K562 (cell line): ENCODE data around the gene TGFB1I1. TPM values are rescaled to one million over a fixed set of nuclear protein-coding genes. Genes with fewer than 3 reads are reported as not detected.

Experiments
- ATAC-seq: fragments of 200-7000 bp; cut with Tn5 transposase; 3 replicates; pipeline ENCODE4 v1.9.1; 2020; ENCODE audit warnings: moderate library complexity
- BruUV-seq: library from RNA; stranded (reverse); fragments of 400-500 nt; replicated peaks from 2 replicates; lab custom pipeline; 2021; lab: Mats Ljungman, UMichigan
- CTCF ChIA-PET: fragments of 300-600 bp; formaldehyde crosslinking; extraction: SDS; loops from one replicate; lab custom pipeline; 2021; ENCODE audit warnings: low intra/inter-chr PET ratio; lab: Yijun Ruan, JAX
- POLR2A ChIA-PET: fragments of 300-600, 350-650 bp; sonication (Branson Sonifier 250); formaldehyde crosslinking; extraction: SDS; loops from one replicate; lab custom pipeline; 2021; ENCODE audit warnings: antibody characterized with exemption, inconsistent platforms; lab: Yijun Ruan, JAX
- DNase-seq, 4 experiments: peaks; one replicate each; pipeline versions ENCODE4 v3.0.0 to v3.0.0-alpha.2; 2011 to 2018; ENCODE audit warnings: low spot score in 3 of 4, mixed read lengths in 3 of 4; ENCODE audit errors: extremely low read depth in 1 of 4
- FAIRE-seq: peaks from 2 replicates; lab custom pipeline; 2011; peaks lifted over from hg19 to GRCh38; lab: Jason Lieb, UNC
- H2AFZ ChIP-seq: 2 replicates; pipeline ENCODE4 v1.6.0; 2011; ENCODE audit warnings: low read depth, low read length, control low read depth, inconsistent platforms
- H3K27ac ChIP-seq: fragments of 200-600 bp; 3 replicates; pipeline ENCODE4 v1.8.0; 2011; ENCODE audit warnings: low read depth, mild to moderate bottlenecking, control low read depth, inconsistent platforms, low read length, moderate library complexity, mixed read lengths; ENCODE audit errors: extremely low read depth
- H3K27me3 ChIP-seq, 2 experiments: fragments of 300-600 bp in 1 of 2; 2 replicates in 1 of 2; 3 replicates in 1 of 2; pipeline versions ENCODE4 v1.6.0 to v1.8.0; 2011; ENCODE audit warnings: inconsistent platforms in 2 of 2, low read length in 2 of 2, mild to moderate bottlenecking in 1 of 2, mixed read lengths in 1 of 2, moderate library complexity in 1 of 2; ENCODE audit not compliant: control insufficient read depth in 2 of 2, insufficient read depth in 2 of 2
- H3K36me3 ChIP-seq: fragments of 300-600 bp; 3 replicates; pipeline ENCODE4 v1.8.0; 2011; ENCODE audit warnings: mild to moderate bottlenecking, low read length, inconsistent platforms; ENCODE audit not compliant: control insufficient read depth, insufficient read depth
- H3K4me1 ChIP-seq, 2 experiments: fragments of 200-600 bp in 1 of 2; replicated peaks in 1 of 2; 2 replicates in 1 of 2; 3 replicates in 1 of 2; pipeline versions ENCODE4 v1.5.1 to v1.8.0; 2011; ENCODE audit warnings: inconsistent platforms in 2 of 2, low read length in 2 of 2, mild to moderate bottlenecking in 1 of 2, mixed read lengths in 1 of 2, moderate library complexity in 1 of 2; ENCODE audit not compliant: control insufficient read depth in 2 of 2, insufficient read depth in 2 of 2
- H3K4me2 ChIP-seq: 2 replicates; pipeline ENCODE4 v1.6.1; 2011; ENCODE audit warnings: low read length, control low read depth, inconsistent platforms, mixed read lengths; ENCODE audit not compliant: insufficient read depth
- H3K4me3 ChIP-seq: fragments of 200-600 bp; sonication (generic), shearing (Covaris generic); 2 replicates; pipeline ENCODE4 v1.5.1; 2016; ENCODE audit warnings: control low read depth, inconsistent platforms
- H3K79me2 ChIP-seq: fragments of 200-600 bp; 3 replicates; pipeline ENCODE4 v1.8.0; 2011; ENCODE audit warnings: low read length, inconsistent platforms; ENCODE audit not compliant: control insufficient read depth, insufficient read depth
- H3K9ac ChIP-seq, 2 experiments: 2 replicates each; pipeline versions ENCODE4 v1.6.0 to v1.6.1; 2011; ENCODE audit warnings: low read depth in 2 of 2, low read length in 2 of 2, control low read depth in 1 of 2, inconsistent platforms in 1 of 2, mild to moderate bottlenecking in 1 of 2, mixed read lengths in 1 of 2; ENCODE audit not compliant: insufficient read depth in 1 of 2
- H3K9me1 ChIP-seq: one replicate; pipeline ENCODE4 v1.6.0; 2011; ENCODE audit warnings: inconsistent platforms, mild to moderate bottlenecking, low read length, moderate library complexity; ENCODE audit not compliant: control insufficient read depth, insufficient read depth
- H3K9me3 ChIP-seq: replicated peaks from 2 replicates; pipeline ENCODE4 v1.5.1; 2011; ENCODE audit warnings: low read depth, low read length, inconsistent platforms; ENCODE audit not compliant: control insufficient read depth, insufficient read depth
- H4K20me1 ChIP-seq: replicated peaks from 2 replicates; pipeline ENCODE4 v1.6.1; 2011; ENCODE audit warnings: low read length, inconsistent platforms, mixed read lengths; ENCODE audit not compliant: control insufficient read depth, insufficient read depth
- EGR1 ChIP-seq: fragments of 450-650 bp; conservative IDR thresholded peaks from 2 replicates; pipeline ENCODE4 v1.6.1; 2017; ENCODE audit warnings: mild to moderate bottlenecking
- HIVEP1 ChIP-seq: fragments of 250-450 bp; sonication (Bioruptor Pico); IDR thresholded peaks from 2 replicates; pipeline ENCODE4 v1.4.0; 2020; ENCODE audit warnings: mild to moderate bottlenecking
- JUNB ChIP-seq: fragments of 450-650 bp; formaldehyde crosslinking; conservative IDR thresholded peaks from 2 replicates; pipeline ENCODE4 v1.4.0; 2020; ENCODE audit warnings: mild to moderate bottlenecking
- KDM5B ChIP-seq: fragments of 200-600 bp; sonication (generic); IDR thresholded peaks from 2 replicates; pipeline ENCODE4 v1.6.1; 2012; ENCODE audit warnings: low read depth, mild to moderate bottlenecking, moderate library complexity, low read length, control low read depth, inconsistent platforms; ENCODE audit not compliant: insufficient replicate concordance
- LCOR ChIP-seq: sonication (generic); formaldehyde crosslinking; IDR thresholded peaks from 2 replicates; pipeline ENCODE4 v1.8.0; 2022; ENCODE audit warnings: mild to moderate bottlenecking, missing genetic modification reagents
- NFXL1 ChIP-seq: fragments of 450-650 bp; formaldehyde crosslinking; IDR thresholded peaks from 2 replicates; pipeline ENCODE4 v1.4.0; 2021; ENCODE audit warnings: mild to moderate bottlenecking
- PHB ChIP-seq: fragments of 250-450 bp; sonication (Bioruptor Pico); IDR thresholded peaks from 2 replicates; pipeline ENCODE4 v1.5.0; 2021
- POLR2G ChIP-seq: fragments of 200-400 bp; formaldehyde crosslinking; IDR thresholded peaks from 2 replicates; pipeline ENCODE4 v1.6.1; 2017; ENCODE audit warnings: low read depth, mild to moderate bottlenecking, antibody characterized with exemption, low read length, moderate library complexity
- SNRNP70 ChIP-seq: fragments of 200-400 bp; formaldehyde crosslinking; optimal IDR thresholded peaks from 2 replicates; pipeline ENCODE3; 2017; ENCODE audit warnings: low read depth, low read length
- ZNF143 ChIP-seq: sonication (generic); formaldehyde crosslinking; IDR thresholded peaks from 2 replicates; pipeline ENCODE4 v1.9.0; 2022; ENCODE audit warnings: mild to moderate bottlenecking, missing genetic modification reagents
- WGBS: fragments of 100-300 bp; shearing (Covaris generic); methylation state at CpG from one replicate; pipeline ENCODE4 v1.1.6; 2016; ENCODE audit warnings: low coverage, mixed read lengths; ENCODE audit not compliant: insufficient coverage; ENCODE audit errors: missing lambda C conversion rate; 5-methylcytosine and 5-hydroxymethylcytosine counted together
- in situ Hi-C: fragments of 300-500 bp; cut with MboI; formaldehyde crosslinking; loops from 4 replicates; pipeline ENCODE4 v1.15.0; 2018; ENCODE audit warnings: inconsistent platforms, mixed read lengths
- intact Hi-C: fragments of 100-400 bp; cut with micrococcal nuclease; formaldehyde crosslinking; loops from 2 replicates; pipeline ENCODE4 v1.14.2; 2022
- polyA plus RNA-seq, 8 experiments: library from polyadenylated mRNA; depleted of rRNA in 4 of 8; stranded (reverse) in 5 of 8; unstranded in 3 of 8; fragments of >200 nt; fragmentation: Nextera tagmentation in 2 of 8; fragmentation: Illumina TruSeq in 1 of 8; extraction: Ambion mirVana in 2 of 8; extraction: Trizol in 1 of 8; gene quantifications; 2 replicates each; pipeline versions ENCODE4 v1.2.1 to v1.2.3, GENCODE V29; 2011 to 2014; ENCODE audit warnings: inconsistent platforms in 1 of 8, missing spikeins in 1 of 8
- total RNA-seq, 7 experiments: library from RNA; depleted of rRNA in 6 of 7; stranded (reverse); fragments of >200 nt in 6 of 7; fragmentation: Illumina TruSeq in 2 of 7; extraction: Trizol in 2 of 7; gene quantifications; 2 replicates each; pipeline versions ENCODE4 v1.2.1 to v1.2.3, GENCODE V29; 2011 to 2021; ENCODE audit warnings: low replicate concordance in 1 of 7
- TF ChIP-seq, protein P1 (sequence below): fragments of 450-650 bp; IDR thresholded peaks from 2 replicates; pipeline ENCODE4 v1.6.1; 2017; ENCODE audit warnings: mild to moderate bottlenecking, moderate library complexity
- TF ChIP-seq, protein P2 (sequence below): fragments of 450-650 bp; IDR thresholded peaks from 2 replicates; pipeline ENCODE4 v1.6.1; 2018; ENCODE audit not compliant: partially characterized antibody

TGFB1I1 gene
- total and polyA plus RNA-seq, 9 of the 15 experiments (the other 6 are each of a cell fraction or from before 2014, with no cell fraction given), result 0.04 to 0.91 (median 0.19) TPM

DNA sequence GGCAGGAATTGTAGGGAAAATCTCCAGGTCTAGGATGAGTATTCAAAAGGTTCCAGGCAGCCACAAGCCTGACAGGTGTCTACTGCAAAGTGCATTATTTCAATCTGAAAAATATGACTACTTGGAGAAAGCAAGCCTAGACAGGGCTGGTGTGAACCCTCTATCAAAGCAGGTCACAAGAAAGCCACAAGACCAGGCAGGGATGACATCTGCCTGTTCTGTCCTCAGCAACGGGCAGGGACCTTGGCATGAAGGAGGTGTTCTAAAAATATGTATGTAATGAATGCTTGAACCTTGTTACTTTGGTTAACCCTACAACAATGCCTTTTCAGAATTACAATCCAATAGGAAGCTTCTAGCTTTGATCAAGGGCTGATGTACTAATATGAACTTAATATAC is 42.6 kb upstream of the TGFB1I1 start:
- Histone ChIP-seq H3K27me3 (peaks cover 5% of the 10 kb centered on the region in 2 experiments; a peak in 4 of 5 replicates), H3K4me2 (no peak overlapping the region), H3K27ac (no peak overlapping the region), H3K9me3 (no peaks in the 10 kb centered on the region), H3K9ac (no peak overlapping the region), H4K20me1 (no peaks in the 10 kb centered on the region), H3K4me3 (no peak overlapping the region), H3K4me1 (peaks cover 0 to 10% of the 10 kb centered on the region in 2 experiments; a peak in 2 of 5 replicates), H3K36me3 (no peaks in the 10 kb centered on the region), H2AFZ (no peak overlapping the region), H3K9me1 (no peaks in the 10 kb centered on the region), H3K79me2 (no peaks in the 10 kb centered on the region)
- DNase-seq, result no peak
- no peak for FAIRE-seq
- POLR2A ChIA-PET, result interaction anchor here (1.2 kb wide), 1 partner anchor 13 kb away, joined by 3 read pairs; no protein-coding TSS in a partner anchor
- WGBS, result 0% methylated on average over 1 of the region's 1 CpG
- no TSS peak for BruUV-seq
- no peak for TF ChIP-seq LCOR (CRISPR knock-in tag)
- TF ChIP-seq EGR1, result no peak
- no peak for TF ChIP-seq POLR2G
- no peak for TF ChIP-seq HIVEP1
- intact Hi-C loops (no loop called here), in situ Hi-C loops (loop anchor here (25.0 kb wide), 1 partner anchor 442 kb away; the partner anchor contains the start of gene HSD3B7)
- no peak for ATAC-seq
- CTCF ChIA-PET, result no interaction called here

DNA sequence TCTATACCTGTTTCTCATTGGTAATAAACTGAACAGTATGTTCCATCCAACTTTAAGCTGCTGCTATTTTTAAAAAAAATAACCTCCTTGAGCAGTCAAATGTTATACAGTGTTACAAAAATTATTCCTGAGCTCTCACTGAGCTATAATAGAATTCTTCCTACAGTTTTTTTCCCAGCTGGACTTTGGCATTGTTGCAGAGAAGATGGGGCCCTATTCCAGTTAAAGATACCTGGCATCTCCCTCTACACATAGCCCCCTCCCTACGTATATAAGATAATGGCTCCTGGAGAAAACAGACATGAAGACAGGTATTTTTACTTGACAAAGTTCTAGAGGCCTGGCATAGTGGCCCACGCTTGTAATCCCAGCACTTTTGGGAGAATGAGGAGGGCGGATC is 42.2 kb upstream of the TGFB1I1 start:
- Histone ChIP-seq H2AFZ (no peak overlapping the region), H3K9me1 (no peaks in the 10 kb centered on the region), H3K9ac (no peak overlapping the region), H3K9me3 (no peaks in the 10 kb centered on the region), H3K27ac (no peak overlapping the region), H4K20me1 (no peaks in the 10 kb centered on the region), H3K4me2 (no peak overlapping the region), H3K4me1 (peaks cover 0 to 10% of the 10 kb centered on the region in 2 experiments; a peak in 2 of 5 replicates), H3K36me3 (no peaks in the 10 kb centered on the region), H3K27me3 (peaks cover under 1 to 5% of the 10 kb centered on the region in 2 experiments; a peak in 4 of 5 replicates), H3K4me3 (no peak overlapping the region), H3K79me2 (no peaks in the 10 kb centered on the region)
- WGBS, result 3% methylated on average over 3 of the region's 3 CpGs
- ChIA-PET CTCF (no interaction called here), POLR2A (no interaction called here)
- intact Hi-C loops, result no loop called here
- no peak for ATAC-seq
- BruUV-seq, result no TSS peak
- FAIRE-seq, result no peak
- in situ Hi-C loops, result loop anchor here (25.0 kb wide), 1 partner anchor 442 kb away; the partner anchor contains the start of gene HSD3B7
- no peak for DNase-seq
- TF ChIP-seq KDM5B (no peak), NFXL1 (CRISPR knock-in tag) (no peak), JUNB (CRISPR knock-in tag) (no peak), SNRNP70 (no peak), PHB (CRISPR knock-in tag) (no peak), ZNF143 (CRISPR knock-in tag) (no peak)
- TF ChIP-seq, protein P1, sequence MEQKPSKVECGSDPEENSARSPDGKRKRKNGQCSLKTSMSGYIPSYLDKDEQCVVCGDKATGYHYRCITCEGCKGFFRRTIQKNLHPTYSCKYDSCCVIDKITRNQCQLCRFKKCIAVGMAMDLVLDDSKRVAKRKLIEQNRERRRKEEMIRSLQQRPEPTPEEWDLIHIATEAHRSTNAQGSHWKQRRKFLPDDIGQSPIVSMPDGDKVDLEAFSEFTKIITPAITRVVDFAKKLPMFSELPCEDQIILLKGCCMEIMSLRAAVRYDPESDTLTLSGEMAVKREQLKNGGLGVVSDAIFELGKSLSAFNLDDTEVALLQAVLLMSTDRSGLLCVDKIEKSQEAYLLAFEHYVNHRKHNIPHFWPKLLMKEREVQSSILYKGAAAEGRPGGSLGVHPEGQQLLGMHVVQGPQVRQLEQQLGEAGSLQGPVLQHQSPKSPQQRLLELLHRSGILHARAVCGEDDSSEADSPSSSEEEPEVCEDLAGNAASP, result no peak
- TF ChIP-seq, protein P2, sequence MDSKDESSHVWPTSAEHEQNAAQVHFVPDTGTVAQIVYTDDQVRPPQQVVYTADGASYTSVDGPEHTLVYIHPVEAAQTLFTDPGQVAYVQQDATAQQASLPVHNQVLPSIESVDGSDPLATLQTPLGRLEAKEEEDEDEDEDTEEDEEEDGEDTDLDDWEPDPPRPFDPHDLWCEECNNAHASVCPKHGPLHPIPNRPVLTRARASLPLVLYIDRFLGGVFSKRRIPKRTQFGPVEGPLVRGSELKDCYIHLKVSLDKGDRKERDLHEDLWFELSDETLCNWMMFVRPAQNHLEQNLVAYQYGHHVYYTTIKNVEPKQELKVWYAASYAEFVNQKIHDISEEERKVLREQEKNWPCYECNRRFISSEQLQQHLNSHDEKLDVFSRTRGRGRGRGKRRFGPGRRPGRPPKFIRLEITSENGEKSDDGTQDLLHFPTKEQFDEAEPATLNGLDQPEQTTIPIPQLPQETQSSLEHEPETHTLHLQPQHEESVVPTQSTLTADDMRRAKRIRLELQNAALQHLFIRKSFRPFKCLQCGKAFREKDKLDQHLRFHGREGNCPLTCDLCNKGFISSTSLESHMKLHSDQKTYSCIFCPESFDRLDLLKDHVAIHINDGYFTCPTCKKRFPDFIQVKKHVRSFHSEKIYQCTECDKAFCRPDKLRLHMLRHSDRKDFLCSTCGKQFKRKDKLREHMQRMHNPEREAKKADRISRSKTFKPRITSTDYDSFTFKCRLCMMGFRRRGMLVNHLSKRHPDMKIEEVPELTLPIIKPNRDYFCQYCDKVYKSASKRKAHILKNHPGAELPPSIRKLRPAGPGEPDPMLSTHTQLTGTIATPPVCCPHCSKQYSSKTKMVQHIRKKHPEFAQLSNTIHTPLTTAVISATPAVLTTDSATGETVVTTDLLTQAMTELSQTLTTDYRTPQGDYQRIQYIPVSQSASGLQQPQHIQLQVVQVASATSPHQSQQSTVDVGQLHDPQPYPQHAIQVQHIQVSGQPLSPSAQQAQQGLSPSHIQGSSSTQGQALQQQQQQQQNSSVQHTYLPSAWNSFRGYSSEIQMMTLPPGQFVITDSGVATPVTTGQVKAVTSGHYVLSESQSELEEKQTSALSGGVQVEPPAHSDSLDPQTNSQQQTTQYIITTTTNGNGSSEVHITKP, result no peak
